KMS-11 (cell line): ENCODE data around the gene EPHB2.

Experiments used
- H2AFZ ChIP-seq: fragments of 200-600 bp; sonication (generic); 2 replicates; pipeline ENCODE4 v1.6.1; 2016; ENCODE audit warnings: antibody characterized with exemption, mixed run types, low read depth
- H3K27ac ChIP-seq: fragments of 200-600 bp; sonication (generic); 2 replicates; pipeline ENCODE4 v1.6.1; 2016; ENCODE audit warnings: mild to moderate bottlenecking, mixed run types
- H3K27me3 ChIP-seq: fragments of 200-600 bp; sonication (generic); 2 replicates; pipeline ENCODE4 v1.6.1; 2017; ENCODE audit warnings: mild to moderate bottlenecking, low read depth, mixed run types, moderate library complexity; ENCODE audit not compliant: insufficient read depth
- H3K36me3 ChIP-seq: fragments of 200-600 bp; sonication (generic); 2 replicates; pipeline ENCODE4 v1.6.1; 2017; ENCODE audit warnings: mild to moderate bottlenecking, mixed run types; ENCODE audit not compliant: insufficient read depth
- H3K4me1 ChIP-seq: fragments of 200-600 bp; sonication (generic); 2 replicates; pipeline ENCODE4 v1.6.1; 2016; ENCODE audit warnings: mild to moderate bottlenecking, low read depth, mixed run types; ENCODE audit not compliant: poor library complexity, severe bottlenecking
- H3K4me2 ChIP-seq: fragments of 200-600 bp; sonication (generic); 2 replicates; pipeline ENCODE4 v1.7.0; 2016; ENCODE audit warnings: mild to moderate bottlenecking, mixed run types
- H3K4me3 ChIP-seq: fragments of 200-600 bp; sonication (generic); IDR thresholded peaks from 2 replicates; pipeline ENCODE4 v1.6.1; 2017; ENCODE audit warnings: low read depth, low read length, mixed read lengths; ENCODE audit not compliant: insufficient read depth
- H3K79me2 ChIP-seq: fragments of 200-600 bp; sonication (generic); 2 replicates; pipeline ENCODE4 v1.6.1; 2016; ENCODE audit warnings: low read depth, mixed run types; ENCODE audit not compliant: insufficient read depth
- H3K9ac ChIP-seq: fragments of 200-600 bp; sonication (generic); 2 replicates; pipeline ENCODE4 v1.6.1; 2016; ENCODE audit warnings: mild to moderate bottlenecking, mixed run types
- H4K20me1 ChIP-seq: fragments of 200-600 bp; sonication (generic); 2 replicates; pipeline ENCODE4 v1.6.1; 2016; ENCODE audit warnings: mild to moderate bottlenecking, mixed run types; ENCODE audit not compliant: insufficient read depth
- TF ChIP-seq, protein P1 (sequence below): fragments of 200-600 bp; sonication (generic); conservative IDR thresholded peaks from 2 replicates; pipeline ENCODE4 v1.6.1; 2017; ENCODE audit warnings: low read depth, mild to moderate bottlenecking, antibody characterized with exemption, low read length, moderate library complexity, mixed read lengths

EPHB2 gene

DNA sequence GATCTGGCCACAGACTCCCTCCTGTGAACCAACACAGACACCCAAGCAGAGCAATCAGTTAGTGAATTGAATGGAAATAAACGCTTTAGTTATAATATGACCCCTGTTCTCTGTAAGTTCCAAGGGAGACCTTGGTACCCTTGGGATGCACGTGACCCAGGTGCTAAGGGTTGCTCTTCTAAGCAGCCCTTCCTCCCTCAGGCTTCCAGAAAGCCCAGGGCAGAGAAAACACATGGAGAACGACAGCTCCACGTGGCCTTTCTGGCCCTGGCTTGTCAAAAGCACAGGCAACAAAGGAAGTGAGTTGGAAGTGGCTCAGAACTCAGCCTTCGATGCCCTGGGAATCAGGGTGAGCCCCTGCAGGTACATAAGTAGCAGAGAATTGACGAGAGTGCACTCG, 204.6 kb downstream of the EPHB2 start:
- H3K4me1 ChIP-seq = no peaks in the 10 kb centered on the region
- no peaks in the 10 kb centered on the region for H4K20me1 ChIP-seq
- TF ChIP-seq, protein P1, sequence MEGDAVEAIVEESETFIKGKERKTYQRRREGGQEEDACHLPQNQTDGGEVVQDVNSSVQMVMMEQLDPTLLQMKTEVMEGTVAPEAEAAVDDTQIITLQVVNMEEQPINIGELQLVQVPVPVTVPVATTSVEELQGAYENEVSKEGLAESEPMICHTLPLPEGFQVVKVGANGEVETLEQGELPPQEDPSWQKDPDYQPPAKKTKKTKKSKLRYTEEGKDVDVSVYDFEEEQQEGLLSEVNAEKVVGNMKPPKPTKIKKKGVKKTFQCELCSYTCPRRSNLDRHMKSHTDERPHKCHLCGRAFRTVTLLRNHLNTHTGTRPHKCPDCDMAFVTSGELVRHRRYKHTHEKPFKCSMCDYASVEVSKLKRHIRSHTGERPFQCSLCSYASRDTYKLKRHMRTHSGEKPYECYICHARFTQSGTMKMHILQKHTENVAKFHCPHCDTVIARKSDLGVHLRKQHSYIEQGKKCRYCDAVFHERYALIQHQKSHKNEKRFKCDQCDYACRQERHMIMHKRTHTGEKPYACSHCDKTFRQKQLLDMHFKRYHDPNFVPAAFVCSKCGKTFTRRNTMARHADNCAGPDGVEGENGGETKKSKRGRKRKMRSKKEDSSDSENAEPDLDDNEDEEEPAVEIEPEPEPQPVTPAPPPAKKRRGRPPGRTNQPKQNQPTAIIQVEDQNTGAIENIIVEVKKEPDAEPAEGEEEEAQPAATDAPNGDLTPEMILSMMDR = no peak
- H2AFZ ChIP-seq = no peak overlapping the region
- no peaks in the 10 kb centered on the region for H3K79me2 ChIP-seq
- H3K27ac ChIP-seq = no peak overlapping the region
- H3K4me3 ChIP-seq = no peak overlapping the region
- no peaks in the 10 kb centered on the region for H3K36me3 ChIP-seq
- no peak overlapping the region for H3K9ac ChIP-seq
- H3K27me3 ChIP-seq = peaks cover 83% of the 10 kb centered on the region
- no peak overlapping the region for H3K4me2 ChIP-seq

DNA sequence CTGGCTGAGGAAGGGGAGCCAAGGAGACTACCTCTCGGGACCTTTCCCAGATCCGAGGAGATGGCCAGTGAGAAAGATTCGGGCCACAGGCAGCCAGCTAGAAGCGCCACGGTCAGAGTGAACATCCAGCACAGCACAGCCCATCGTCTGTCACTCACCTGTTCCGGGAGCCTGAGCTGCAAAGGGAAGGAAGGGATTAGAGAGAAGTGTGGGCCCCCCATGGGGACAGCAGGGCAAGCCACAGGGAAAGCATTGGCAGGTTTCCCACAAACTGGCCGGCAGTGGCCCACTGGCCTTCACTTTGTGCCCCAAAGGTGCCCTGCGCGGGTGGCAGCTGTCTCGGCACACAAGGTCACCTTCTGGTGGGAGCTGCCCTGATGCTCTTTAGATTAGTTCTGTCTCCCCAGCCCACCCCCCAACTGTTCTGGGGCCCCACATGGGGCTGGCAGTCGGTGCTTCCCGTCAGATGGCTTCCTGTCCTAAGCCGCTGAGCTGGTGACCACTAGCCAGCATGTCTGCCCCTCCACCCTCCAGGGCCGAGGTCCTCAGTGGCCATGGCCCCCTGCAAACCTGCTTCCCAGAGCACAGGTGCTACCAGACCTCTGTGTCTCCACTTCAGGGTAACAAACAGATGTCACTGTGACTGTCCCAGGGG, 205.3 kb downstream of the EPHB2 start:
- Histone ChIP-seq H3K9ac (no peak overlapping the region), H4K20me1 (no peaks in the 10 kb centered on the region), H3K4me1 (no peaks in the 10 kb centered on the region), H3K4me3 (no peak overlapping the region), H3K79me2 (no peaks in the 10 kb centered on the region), H3K36me3 (no peaks in the 10 kb centered on the region), H3K27me3 (peaks cover 88% of the 10 kb centered on the region), H2AFZ (no peak overlapping the region), H3K27ac (no peak overlapping the region), H3K4me2 (no peak overlapping the region)
- TF ChIP-seq, protein P1 = no peak

DNA sequence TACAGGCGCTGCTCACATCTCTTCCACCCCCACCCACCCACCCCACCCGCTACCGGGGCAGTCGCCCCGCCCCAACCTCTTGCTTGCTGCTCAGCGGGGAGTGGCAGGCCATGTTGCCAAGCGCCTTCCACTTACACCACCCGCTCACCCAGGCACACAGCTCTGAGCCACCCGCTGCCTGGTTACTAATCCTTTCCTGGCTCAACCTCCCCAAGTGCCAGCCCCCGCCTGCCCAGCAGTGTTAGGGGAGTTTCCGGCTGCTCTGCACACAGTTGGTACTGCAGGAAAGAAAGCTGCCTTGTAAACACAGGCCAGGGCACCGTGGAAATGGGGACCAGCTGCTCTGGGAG, 205.8 kb downstream of the EPHB2 start:
- H3K9ac ChIP-seq = no peak overlapping the region
- H3K36me3 ChIP-seq = no peaks in the 10 kb centered on the region
- no peak overlapping the region for H3K4me3 ChIP-seq
- no peaks in the 10 kb centered on the region for H4K20me1 ChIP-seq
- H2AFZ ChIP-seq = no peak overlapping the region
- TF ChIP-seq, protein P1 = no peak
- no peaks in the 10 kb centered on the region for H3K79me2 ChIP-seq
- H3K27me3 ChIP-seq = peaks cover 93% of the 10 kb centered on the region
- no peak overlapping the region for H3K27ac ChIP-seq
- H3K4me2 ChIP-seq = no peak overlapping the region
- H3K4me1 ChIP-seq = no peaks in the 10 kb centered on the region

DNA sequence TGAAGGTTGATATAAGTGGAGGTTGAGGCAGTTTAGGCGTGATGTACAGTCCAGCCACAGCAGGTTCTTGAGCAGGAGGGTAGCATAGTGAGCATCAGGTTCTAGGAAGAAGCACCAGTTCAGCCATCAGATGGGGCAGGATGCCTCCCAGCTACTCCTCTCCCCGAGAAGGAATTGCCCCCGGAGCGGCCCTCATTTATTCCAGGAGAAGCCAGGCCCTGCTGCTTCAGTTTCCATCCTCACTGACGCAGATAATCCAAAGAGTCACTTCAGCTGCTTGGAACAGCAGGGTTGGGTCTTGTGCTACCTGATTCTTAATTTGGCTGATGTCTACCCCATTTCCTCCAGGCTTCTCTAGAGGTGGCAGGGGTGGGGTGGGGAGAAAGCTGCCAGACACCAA, 207.3 kb downstream of the EPHB2 start:
- TF ChIP-seq, protein P1 = no peak
- Histone ChIP-seq H3K4me1 (no peaks in the 10 kb centered on the region), H3K4me2 (no peak overlapping the region)

More for the DNA sequence above, 207.3 kb downstream of the EPHB2 start:
- Histone ChIP-seq H3K27me3 (peaks cover 86% of the 10 kb centered on the region), H4K20me1 (no peaks in the 10 kb centered on the region), H2AFZ (no peak overlapping the region), H3K79me2 (no peaks in the 10 kb centered on the region), H3K27ac (no peak overlapping the region), H3K36me3 (no peaks in the 10 kb centered on the region), H3K4me3 (no peak overlapping the region), H3K9ac (no peak overlapping the region)
